GM12878 (cell line): Measurements from ENCODE around the gene C18orf63. TPM values are rescaled to one million over a fixed set of nuclear protein-coding genes. Genes with fewer than 3 reads are reported as not detected.

ENCODE experiments used
- ATAC-seq: fragments of 200-7000 bp; cut with Tn5 transposase; 3 replicates; pipeline ENCODE4 v1.9.1; 2020; ENCODE audit warnings: mild to moderate bottlenecking, moderate library complexity
- BruUV-seq: library from RNA; stranded (reverse); fragments of 400-500 nt; replicated peaks from 2 replicates; lab custom pipeline; 2021; lab: Mats Ljungman, UMichigan
- CTCF ChIA-PET: fragments of 300-600 bp; sonication (Branson Sonifier 250); formaldehyde crosslinking; extraction: SDS; loops from one replicate; lab custom pipeline; 2021; ENCODE audit warnings: inconsistent platforms; lab: Yijun Ruan, JAX
- POLR2A ChIA-PET: fragments of 350-600 bp; formaldehyde crosslinking; extraction: SDS; loops from one replicate; lab custom pipeline; 2021; ENCODE audit warnings: inconsistent platforms; lab: Charles Lee
- RAD21 ChIA-PET: fragments of 300-600 bp; sonication (Branson Sonifier 250); formaldehyde crosslinking; loops from one replicate; lab custom pipeline; 2023; ENCODE audit warnings: antibody characterized with exemption; ENCODE audit not compliant: unreplicated experiment; lab: Charles Lee
- SMC1A ChIA-PET: fragments of 300-600 bp; sonication (Branson Sonifier 250); formaldehyde crosslinking; loops from one replicate; lab custom pipeline; 2023; ENCODE audit not compliant: unreplicated experiment, uncharacterized antibody; lab: Charles Lee
- DNase-seq: peaks from one replicate; pipeline ENCODE4 v3.0.0-alpha.2; 2011; ENCODE audit warnings: low read depth, low spot score
- FAIRE-seq: peaks from 3 replicates; lab custom pipeline; 2011; peaks lifted over from hg19 to GRCh38; lab: Jason Lieb, UNC
- H2AFZ ChIP-seq: 2 replicates; pipeline ENCODE4 v1.6.0; 2011; ENCODE audit warnings: low read depth, low read length, control low read depth; ENCODE audit not compliant: control insufficient read depth
- H3K27ac ChIP-seq: 2 replicates; pipeline ENCODE4 v1.5.1; 2011; ENCODE audit warnings: control low read depth; ENCODE audit not compliant: control insufficient read depth, insufficient read depth
- H3K27me3 ChIP-seq, 2 experiments: replicated peaks in 1 of 2; 2 replicates each; pipeline versions ENCODE4 v1.6.0 to v1.6.1; 2011; ENCODE audit warnings: low read length in 1 of 2; ENCODE audit not compliant: control insufficient read depth in 2 of 2, insufficient read depth in 2 of 2
- H3K36me3 ChIP-seq, 2 experiments: 2 replicates each; pipeline ENCODE4 v1.5.1; 2011; ENCODE audit warnings: low read length in 1 of 2; ENCODE audit not compliant: control insufficient read depth in 2 of 2, insufficient read depth in 2 of 2
- H3K4me1 ChIP-seq: 2 replicates; pipeline ENCODE4 v1.6.1; 2011; ENCODE audit warnings: mild to moderate bottlenecking, low read length, moderate library complexity, mixed read lengths; ENCODE audit not compliant: control insufficient read depth, insufficient read depth
- H3K4me2 ChIP-seq: 2 replicates; pipeline ENCODE4 v1.6.0; 2011; ENCODE audit warnings: control low read depth; ENCODE audit not compliant: control insufficient read depth, insufficient read depth
- H3K4me3 ChIP-seq: fragments of 200-600 bp; sonication (generic); 2 replicates; pipeline ENCODE4 v1.5.1; 2016
- H3K79me2 ChIP-seq: 2 replicates; pipeline ENCODE4 v1.6.0; 2011; ENCODE audit warnings: low read length; ENCODE audit not compliant: control insufficient read depth, insufficient read depth
- H3K9ac ChIP-seq: 2 replicates; pipeline ENCODE4 v1.8.0; 2011; ENCODE audit warnings: low read length, control low read depth, mixed read lengths; ENCODE audit not compliant: control insufficient read depth, insufficient read depth
- H3K9me3 ChIP-seq: replicated peaks from 3 replicates; pipeline ENCODE4 v1.5.1; 2011; ENCODE audit warnings: mild to moderate bottlenecking, low read length; ENCODE audit not compliant: control insufficient read depth, insufficient read depth
- H4K20me1 ChIP-seq: 2 replicates; pipeline ENCODE4 v1.6.0; 2011; ENCODE audit not compliant: control insufficient read depth, insufficient read depth
- CHD4 ChIP-seq: fragments of 200-600 bp; sonication (generic); IDR thresholded peaks from 2 replicates; pipeline ENCODE4 v1.6.1; 2016; ENCODE audit warnings: mild to moderate bottlenecking
- EP300 ChIP-seq, 2 experiments: fragments of 150-350 bp in 1 of 2; IDR thresholded peaks; 2 replicates each; pipeline ENCODE4 v1.6.1; 2011 to 2012; ENCODE audit warnings: low read depth in 2 of 2, low read length in 2 of 2, borderline replicate concordance in 1 of 2, improper control_type of control experiment in 1 of 2, inconsistent platforms in 1 of 2; ENCODE audit not compliant: control insufficient read depth in 1 of 2
- FOXK2 ChIP-seq: fragments of 450-650 bp; IDR thresholded peaks from 2 replicates; pipeline ENCODE4 v1.6.1; 2017; ENCODE audit warnings: mild to moderate bottlenecking, moderate library complexity
- IKZF2 ChIP-seq, 2 experiments: fragments of 450-650 bp; IDR thresholded peaks; 2 replicates each; pipeline ENCODE4 v1.6.1; 2017; ENCODE audit warnings: mild to moderate bottlenecking in 2 of 2, moderate library complexity in 2 of 2
- IRF4 ChIP-seq: IDR thresholded peaks from 2 replicates; pipeline ENCODE4 v1.6.1; 2011; ENCODE audit warnings: low read depth, low read length
- KDM1A ChIP-seq: fragments of 200-600 bp; sonication (generic); IDR thresholded peaks from 2 replicates; pipeline ENCODE4 v1.6.1; 2016; ENCODE audit warnings: borderline replicate concordance
- NR2C2 ChIP-seq: IDR thresholded peaks from 2 replicates; pipeline ENCODE4 v1.6.1; 2011; ENCODE audit warnings: borderline replicate concordance, low read depth; ENCODE audit not compliant: control insufficient read depth, insufficient read length
- RUNX3 ChIP-seq: IDR thresholded peaks from 2 replicates; pipeline ENCODE4 v1.6.1; 2012; ENCODE audit warnings: low read length, inconsistent platforms
- SMAD1 ChIP-seq: fragments of 450-650 bp; IDR thresholded peaks from 2 replicates; pipeline ENCODE4 v1.6.1; 2018; ENCODE audit warnings: mild to moderate bottlenecking, low read depth; ENCODE audit not compliant: partially characterized antibody
- SMC3 ChIP-seq: IDR thresholded peaks from 2 replicates; pipeline ENCODE4 v1.6.1; 2011; ENCODE audit warnings: low read length, improper control_type of control experiment, borderline replicate concordance
- SUPT20H ChIP-seq: IDR thresholded peaks from 2 replicates; pipeline ENCODE4 v1.6.1; 2011; ENCODE audit warnings: low read depth, mild to moderate bottlenecking, low read length, moderate library complexity, borderline replicate concordance; ENCODE audit not compliant: control insufficient read depth
- TARDBP ChIP-seq: IDR thresholded peaks from 2 replicates; pipeline ENCODE4 v1.6.1; 2016; ENCODE audit warnings: borderline replicate concordance
- TBL1XR1 ChIP-seq: IDR thresholded peaks from 2 replicates; pipeline ENCODE4 v1.6.1; 2012; ENCODE audit warnings: low read depth, low read length, improper control_type of control experiment
- YBX1 ChIP-seq: fragments of 450-650 bp; IDR thresholded peaks from 2 replicates; pipeline ENCODE4 v1.6.1; 2016; ENCODE audit warnings: antibody characterized with exemption
- WGBS: methylation state at CpG from one replicate; pipeline ENCODE4 v1.1.6; 2016; ENCODE audit warnings: low lambda C conversion rate; ENCODE audit not compliant: insufficient replicate concordance, insufficient coverage; ENCODE audit errors: missing lambda C conversion rate; 5-methylcytosine and 5-hydroxymethylcytosine counted together
- in situ Hi-C: fragments of 300-500 bp; cut with MboI; formaldehyde crosslinking; loops from 9 replicates; pipeline ENCODE4 v1.14.3; 2018; ENCODE audit warnings: mixed read lengths
- intact Hi-C: fragments of 100-400 bp; cut with micrococcal nuclease; formaldehyde crosslinking; loops from one replicate; pipeline ENCODE4 v1.14.2; 2022; ENCODE audit not compliant: unreplicated experiment
- polyA plus RNA-seq, 11 experiments: library from polyadenylated mRNA; depleted of rRNA in 4 of 11; unstranded in 6 of 11; stranded (reverse) in 5 of 11; fragments of >200 nt; fragmentation: Nextera tagmentation in 4 of 11; fragmentation: Illumina TruSeq in 1 of 11; extraction: Ambion mirVana in 4 of 11; extraction: Trizol in 1 of 11; gene quantifications; 1 replicate in 1 of 11; 2 replicates in 10 of 11; pipeline versions ENCODE4 v1.2.1 to v1.2.3, GENCODE V29; 2011 to 2016; ENCODE audit warnings: inconsistent platforms in 2 of 11, missing spikeins in 2 of 11, low read depth in 1 of 11
- total RNA-seq, 4 experiments: library from RNA; depleted of rRNA in 3 of 4; stranded (reverse); fragments of >200 nt in 3 of 4; fragmentation: Illumina TruSeq in 1 of 4; extraction: Trizol in 1 of 4; gene quantifications; 2 replicates each; pipeline versions ENCODE4 v1.2.1 to v1.2.3, GENCODE V29; 2013 to 2021
- TF ChIP-seq, protein P1 (sequence below): IDR thresholded peaks from 2 replicates; pipeline ENCODE4 v1.6.1; 2011; ENCODE audit warnings: mild to moderate bottlenecking, low read depth, low read length, moderate library complexity; ENCODE audit not compliant: insufficient replicate concordance
- TF ChIP-seq, protein P2 (sequence below): IDR thresholded peaks from 2 replicates; pipeline ENCODE4 v1.6.1; 2012; ENCODE audit warnings: low read length, inconsistent platforms
- TF ChIP-seq, protein P3 (sequence below), 3 experiments: IDR thresholded peaks in 2 of 3; conservative IDR thresholded peaks in 1 of 3; 2 replicates each; pipeline ENCODE4 v1.5.1; 2011; ENCODE audit warnings: low read depth in 3 of 3, low read length in 3 of 3, mild to moderate bottlenecking in 3 of 3, control low read depth in 2 of 3, moderate library complexity in 2 of 3, inconsistent platforms in 1 of 3, mixed read lengths in 1 of 3; ENCODE audit not compliant: control insufficient read depth in 2 of 3, insufficient read depth in 1 of 3; ENCODE audit errors: extremely low read depth in 1 of 3

The C18orf63 gene
- total and polyA plus RNA-seq, 10 of the 15 experiments (the other 5 are each of a cell fraction or from before 2014, with no cell fraction given) = not detected

DNA sequence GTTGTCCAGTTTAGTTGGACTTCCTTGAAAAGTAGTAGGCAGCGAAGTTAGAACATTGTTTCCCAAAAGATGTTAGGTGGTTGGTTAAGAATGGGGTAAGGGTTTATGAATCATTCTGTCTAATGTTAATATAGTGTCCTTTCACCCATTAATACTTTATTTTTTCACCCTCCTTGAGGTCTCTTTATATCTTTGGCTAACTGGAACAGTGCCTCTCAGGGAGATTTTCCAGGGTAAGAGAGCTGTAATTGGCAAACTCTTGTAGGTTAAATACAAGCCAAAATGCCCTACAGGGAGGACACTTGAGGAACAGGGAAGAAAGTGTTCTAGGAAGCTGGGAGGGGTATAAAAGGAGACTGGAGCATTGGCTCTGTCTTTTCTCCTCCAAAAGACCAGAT is 22.3 kb downstream of the C18orf63 start:
- H3K36me3 ChIP-seq = no peaks in the 10 kb centered on the region
- in situ Hi-C loops (no loop called here), intact Hi-C loops (no loop called here)
- ATAC-seq (no peak), FAIRE-seq (no peak), DNase-seq (no peak)
- H4K20me1 ChIP-seq = no peaks in the 10 kb centered on the region
- no peaks in the 10 kb centered on the region for H3K27me3 ChIP-seq
- BruUV-seq = no TSS peak
- 0% methylated on average over 1 of the region's 1 CpG for WGBS
- H3K27ac ChIP-seq = no peak overlapping the region
- H2AFZ ChIP-seq = no peak overlapping the region
- TF ChIP-seq, protein P1, sequence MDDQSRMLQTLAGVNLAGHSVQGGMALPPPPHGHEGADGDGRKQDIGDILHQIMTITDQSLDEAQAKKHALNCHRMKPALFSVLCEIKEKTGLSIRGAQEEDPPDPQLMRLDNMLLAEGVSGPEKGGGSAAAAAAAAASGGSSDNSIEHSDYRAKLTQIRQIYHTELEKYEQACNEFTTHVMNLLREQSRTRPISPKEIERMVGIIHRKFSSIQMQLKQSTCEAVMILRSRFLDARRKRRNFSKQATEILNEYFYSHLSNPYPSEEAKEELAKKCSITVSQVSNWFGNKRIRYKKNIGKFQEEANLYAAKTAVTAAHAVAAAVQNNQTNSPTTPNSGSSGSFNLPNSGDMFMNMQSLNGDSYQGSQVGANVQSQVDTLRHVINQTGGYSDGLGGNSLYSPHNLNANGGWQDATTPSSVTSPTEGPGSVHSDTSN = no peak
- TF ChIP-seq FOXK2 = no peak
- no peak for TF ChIP-seq IRF4
- no peak for TF ChIP-seq EP300 (IDR thresholded peaks at IDR 0.05; ENCODE audit: borderline replicate concordance in 1 of 2, control insufficient read depth in 1 of 2, low read depth in 2 of 2, low read length in 2 of 2)
- no peak for TF ChIP-seq NR2C2
- no peak for TF ChIP-seq SMC3
- no peak for TF ChIP-seq YBX1
- no peak for TF ChIP-seq TBL1XR1
- TF ChIP-seq, protein P2, sequence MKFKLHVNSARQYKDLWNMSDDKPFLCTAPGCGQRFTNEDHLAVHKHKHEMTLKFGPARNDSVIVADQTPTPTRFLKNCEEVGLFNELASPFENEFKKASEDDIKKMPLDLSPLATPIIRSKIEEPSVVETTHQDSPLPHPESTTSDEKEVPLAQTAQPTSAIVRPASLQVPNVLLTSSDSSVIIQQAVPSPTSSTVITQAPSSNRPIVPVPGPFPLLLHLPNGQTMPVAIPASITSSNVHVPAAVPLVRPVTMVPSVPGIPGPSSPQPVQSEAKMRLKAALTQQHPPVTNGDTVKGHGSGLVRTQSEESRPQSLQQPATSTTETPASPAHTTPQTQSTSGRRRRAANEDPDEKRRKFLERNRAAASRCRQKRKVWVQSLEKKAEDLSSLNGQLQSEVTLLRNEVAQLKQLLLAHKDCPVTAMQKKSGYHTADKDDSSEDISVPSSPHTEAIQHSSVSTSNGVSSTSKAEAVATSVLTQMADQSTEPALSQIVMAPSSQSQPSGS = no peak
- no peak for TF ChIP-seq IKZF2 (IDR thresholded peaks at IDR 0.05)
- TF ChIP-seq, protein P3, sequence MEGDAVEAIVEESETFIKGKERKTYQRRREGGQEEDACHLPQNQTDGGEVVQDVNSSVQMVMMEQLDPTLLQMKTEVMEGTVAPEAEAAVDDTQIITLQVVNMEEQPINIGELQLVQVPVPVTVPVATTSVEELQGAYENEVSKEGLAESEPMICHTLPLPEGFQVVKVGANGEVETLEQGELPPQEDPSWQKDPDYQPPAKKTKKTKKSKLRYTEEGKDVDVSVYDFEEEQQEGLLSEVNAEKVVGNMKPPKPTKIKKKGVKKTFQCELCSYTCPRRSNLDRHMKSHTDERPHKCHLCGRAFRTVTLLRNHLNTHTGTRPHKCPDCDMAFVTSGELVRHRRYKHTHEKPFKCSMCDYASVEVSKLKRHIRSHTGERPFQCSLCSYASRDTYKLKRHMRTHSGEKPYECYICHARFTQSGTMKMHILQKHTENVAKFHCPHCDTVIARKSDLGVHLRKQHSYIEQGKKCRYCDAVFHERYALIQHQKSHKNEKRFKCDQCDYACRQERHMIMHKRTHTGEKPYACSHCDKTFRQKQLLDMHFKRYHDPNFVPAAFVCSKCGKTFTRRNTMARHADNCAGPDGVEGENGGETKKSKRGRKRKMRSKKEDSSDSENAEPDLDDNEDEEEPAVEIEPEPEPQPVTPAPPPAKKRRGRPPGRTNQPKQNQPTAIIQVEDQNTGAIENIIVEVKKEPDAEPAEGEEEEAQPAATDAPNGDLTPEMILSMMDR (IDR thresholded peaks at IDR 0.05 in 2 of 3, conservative IDR thresholded peaks at IDR 0.05 in 1 of 3; ENCODE audit: control insufficient read depth in 2 of 3, extremely low read depth in 1 of 3, insufficient read depth in 1 of 3, low read depth in 3 of 3, low read length in 3 of 3) = no peak
- TF ChIP-seq RUNX3 = no peak
- no peak for TF ChIP-seq CHD4
- TF ChIP-seq KDM1A = no peak
- TF ChIP-seq SUPT20H = no peak
- no peak for TF ChIP-seq TARDBP
- no peak for TF ChIP-seq SMAD1
- no peak overlapping the region for H3K9ac ChIP-seq
- ChIA-PET RAD21 (no interaction called here), SMC1A (interaction anchor here (0.7 to 1.4 kb wide), 3 partner anchors 8 to 15 kb away, joined by 3 to 6 read pairs (median 3); no protein-coding TSS in a partner anchor), POLR2A (no interaction called here), CTCF (interaction anchor here (1.1 to 3.6 kb wide), 4 partner anchors 16 to 214 kb away, joined by 4 to 17 read pairs (median 5); no protein-coding TSS in a partner anchor)
- no peak overlapping the region for H3K4me2 ChIP-seq
- H3K4me3 ChIP-seq = no peak overlapping the region
- no peaks in the 10 kb centered on the region for H3K79me2 ChIP-seq
- peaks cover 5% of the 10 kb centered on the region for H3K4me1 ChIP-seq
- H3K9me3 ChIP-seq = peaks cover 3% of the 10 kb centered on the region; the same call in 2 of the 3 replicates
